GM18511 (cell line): ENCODE data around the gene FIS1.
A peak's percentile ranks its signal among the peaks of the same experiment; 100 is the strongest.
"Not testable (repeated sequence)": the region's sequence is repeated elsewhere in the genome, so short reads cannot be mapped to it uniquely, and the experiment has no call there.

Source experiments
- ATAC-seq: cut with Tn5 transposase; IDR thresholded peaks from one replicate; pipeline ENCODE4 v1.9.1; 2021; ENCODE audit warnings: mild to moderate bottlenecking, moderate library complexity; ENCODE audit not compliant: unreplicated experiment

Gene FIS1

DNA sequence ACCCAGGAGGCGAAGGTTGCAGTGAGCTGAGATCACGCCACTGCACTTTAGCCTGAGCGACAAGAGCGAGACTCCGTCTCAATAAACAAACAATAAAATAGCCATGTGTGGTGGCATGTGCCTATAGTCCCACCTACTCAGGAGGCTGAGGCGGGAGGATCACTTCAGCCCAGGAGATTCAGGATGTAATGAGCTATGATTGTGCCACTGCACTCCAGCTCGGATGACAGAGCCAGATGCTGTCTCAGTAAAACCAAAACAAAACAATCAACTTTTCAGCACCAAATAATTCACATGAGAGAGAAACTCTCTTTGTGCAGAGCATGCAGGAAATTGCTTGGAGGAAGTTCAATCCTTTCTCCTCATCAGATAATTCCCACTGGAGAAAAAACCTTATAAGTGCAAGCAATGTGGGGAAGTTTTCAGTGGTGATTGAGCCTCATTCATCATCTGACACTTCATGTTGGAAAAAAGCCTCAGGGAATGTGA, 13.4 kb upstream of the FIS1 start:
- ATAC-seq: no peak

GRCh38 chr7:101255796-101256195, 10.9 kb upstream of the FIS1 start:
- no peak for ATAC-seq

DNA sequence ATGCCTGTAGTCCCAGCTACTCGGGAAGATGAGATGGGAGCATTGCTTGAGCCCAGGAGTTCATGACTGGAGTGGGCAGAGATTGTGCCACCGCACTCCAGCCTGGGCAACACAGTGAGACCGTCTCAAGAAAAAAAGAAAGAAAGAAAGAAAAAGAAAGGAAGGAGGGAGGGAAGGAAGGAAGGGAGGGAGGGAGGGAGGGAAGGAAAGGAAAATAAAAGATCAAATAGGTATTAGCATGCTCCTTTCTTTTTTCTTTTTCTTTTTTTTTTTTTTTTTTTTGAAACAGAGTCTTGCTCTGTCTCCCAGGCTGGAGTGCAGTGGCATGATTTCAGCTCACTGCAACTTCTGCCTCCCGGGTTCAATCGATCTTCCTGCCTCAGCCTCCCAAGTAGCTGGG, 8.3 kb upstream of the FIS1 start:
- not testable (repeated sequence) for ATAC-seq

- ATAC-seq: peak; percentile 98
These were observed 7.2 kb upstream of the FIS1 start for GRCh38 chr7:101251871-101252659.

DNA sequence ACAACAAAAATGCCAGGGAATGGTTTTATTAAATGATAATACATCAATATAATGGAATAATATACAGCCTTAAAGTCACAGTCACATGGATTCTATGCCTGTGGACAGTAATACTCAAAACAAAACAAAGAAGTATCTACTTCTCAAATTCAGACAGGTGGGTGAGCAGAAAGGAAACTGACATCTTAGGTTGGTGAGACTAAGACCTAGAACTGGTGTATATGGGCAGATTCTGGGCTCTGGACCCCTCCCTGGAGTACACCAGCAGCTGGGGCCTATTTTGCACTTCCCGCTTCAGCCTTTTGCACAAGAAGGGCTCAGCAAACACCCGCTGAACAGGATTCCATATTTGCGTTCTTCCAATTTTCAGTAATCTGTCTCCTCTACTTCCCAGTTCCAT, 5.4 kb upstream of the FIS1 start:
- no peak for ATAC-seq

GRCh38 chr7:101248276-101248675, 3.4 kb upstream of the FIS1 start:
- no peak for ATAC-seq

DNA sequence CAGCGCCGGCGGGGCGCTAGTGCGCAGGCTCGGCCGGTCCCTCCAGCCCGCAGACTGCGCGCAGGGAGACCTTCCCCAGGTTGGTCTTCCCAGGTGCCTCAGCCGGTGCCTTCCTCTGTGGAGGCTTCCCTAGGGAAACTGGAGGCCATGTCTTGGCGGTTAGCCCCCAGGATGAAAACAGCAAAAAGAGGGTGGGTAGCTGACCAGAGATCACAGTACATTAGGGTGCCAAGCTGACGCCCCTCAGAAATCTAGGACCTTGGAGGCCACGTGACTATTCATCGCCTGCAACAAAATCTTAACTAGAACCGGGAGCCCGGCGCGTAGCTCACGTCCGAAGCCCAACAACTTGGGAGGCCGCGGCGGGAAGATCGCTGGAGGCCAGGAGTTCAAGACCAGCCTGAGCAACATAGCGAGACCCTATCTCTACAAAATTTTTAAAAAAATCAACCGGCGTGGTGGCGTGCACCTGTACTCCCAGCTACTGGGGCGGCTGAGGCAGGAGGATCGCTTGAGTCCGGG, 327 bp upstream of the FIS1 start:
- ATAC-seq: no peak

DNA sequence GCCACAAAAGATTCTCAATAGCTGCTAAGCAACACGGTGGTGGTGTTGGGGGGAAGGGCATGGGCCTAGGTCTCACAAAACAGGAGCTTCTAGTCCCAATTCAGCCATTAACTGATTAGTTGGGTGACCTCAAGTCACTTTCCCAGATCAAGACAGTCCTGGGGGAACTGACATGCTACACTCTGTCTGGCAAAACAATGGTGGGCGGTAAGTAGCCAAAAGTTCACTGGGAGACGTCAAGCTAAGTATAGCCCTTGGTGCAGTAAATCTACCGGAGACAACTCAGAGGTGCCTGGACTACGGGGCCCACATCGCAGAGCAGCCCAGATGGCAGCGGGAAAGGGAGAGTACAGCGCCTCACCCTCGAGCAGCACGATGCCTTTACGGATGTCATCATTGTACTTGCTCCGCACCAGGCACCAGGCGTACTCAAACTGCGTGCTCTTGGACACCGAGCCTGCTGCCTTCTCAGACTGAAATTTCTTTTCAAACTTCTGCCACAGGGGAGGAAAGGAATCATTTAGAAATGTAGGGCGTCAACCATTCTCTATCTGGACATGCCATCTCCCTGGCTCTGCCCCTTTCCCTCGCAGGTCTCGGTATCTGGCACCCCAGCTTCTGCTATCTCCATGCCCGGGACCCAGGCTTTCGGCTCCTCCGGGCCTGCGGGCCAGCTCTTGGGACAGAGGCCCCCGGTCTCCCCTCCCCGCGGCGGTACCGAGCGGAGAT, 1.1 kb downstream of the FIS1 start:
- no peak for ATAC-seq

GRCh38 chr7:101241443-101242349, 3.2 kb downstream of the FIS1 start:
- no peak for ATAC-seq

- ATAC-seq: no peak
These were observed 3.9 kb downstream of the FIS1 start for GRCh38 chr7:101241015-101241363.

DNA sequence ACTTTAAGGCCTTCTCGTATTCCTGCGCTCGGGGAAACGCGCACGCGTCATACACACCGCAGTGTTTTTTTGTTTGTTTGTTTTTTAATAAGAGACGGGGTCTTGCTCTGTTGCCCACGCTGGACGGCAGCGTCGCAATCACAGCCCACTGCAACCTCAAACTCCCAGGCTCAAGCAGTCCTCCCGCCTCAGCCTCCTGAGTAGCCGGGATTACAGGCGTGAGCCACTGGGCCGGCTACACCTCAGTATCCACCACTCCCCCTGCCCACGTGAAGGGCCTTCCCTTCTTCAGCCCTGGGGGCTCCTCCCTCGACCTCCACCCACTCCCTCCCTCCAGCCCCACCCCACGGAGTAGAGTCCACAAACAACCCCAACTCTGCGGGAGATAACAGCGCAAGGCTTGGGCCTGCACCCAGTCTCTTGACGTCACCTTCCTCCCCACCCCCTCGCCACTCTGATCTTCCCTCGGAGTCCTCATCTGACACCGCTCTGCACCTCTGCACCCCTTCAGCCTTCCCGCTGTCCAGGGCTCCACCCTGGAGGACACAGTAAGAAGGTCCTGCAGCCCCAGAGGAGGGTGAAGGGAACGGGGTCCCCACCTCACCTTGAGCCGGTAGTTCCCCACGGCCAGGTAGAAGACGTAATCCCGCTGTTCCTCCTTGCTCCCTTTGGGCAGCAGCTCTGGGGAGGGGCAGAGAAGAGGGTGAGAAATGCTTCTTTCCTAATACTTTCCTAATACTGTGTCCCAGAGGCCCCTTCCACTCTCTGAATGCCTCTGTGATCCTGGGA, 4.5 kb downstream of the FIS1 start:
- ATAC-seq: no peak

GRCh38 chr7:101239951-101240220, 5.0 kb downstream of the FIS1 start:
- ATAC-seq: no peak

- ATAC-seq: no peak
These were observed 5.5 kb downstream of the FIS1 start for GRCh38 chr7:101239191-101239950.

DNA sequence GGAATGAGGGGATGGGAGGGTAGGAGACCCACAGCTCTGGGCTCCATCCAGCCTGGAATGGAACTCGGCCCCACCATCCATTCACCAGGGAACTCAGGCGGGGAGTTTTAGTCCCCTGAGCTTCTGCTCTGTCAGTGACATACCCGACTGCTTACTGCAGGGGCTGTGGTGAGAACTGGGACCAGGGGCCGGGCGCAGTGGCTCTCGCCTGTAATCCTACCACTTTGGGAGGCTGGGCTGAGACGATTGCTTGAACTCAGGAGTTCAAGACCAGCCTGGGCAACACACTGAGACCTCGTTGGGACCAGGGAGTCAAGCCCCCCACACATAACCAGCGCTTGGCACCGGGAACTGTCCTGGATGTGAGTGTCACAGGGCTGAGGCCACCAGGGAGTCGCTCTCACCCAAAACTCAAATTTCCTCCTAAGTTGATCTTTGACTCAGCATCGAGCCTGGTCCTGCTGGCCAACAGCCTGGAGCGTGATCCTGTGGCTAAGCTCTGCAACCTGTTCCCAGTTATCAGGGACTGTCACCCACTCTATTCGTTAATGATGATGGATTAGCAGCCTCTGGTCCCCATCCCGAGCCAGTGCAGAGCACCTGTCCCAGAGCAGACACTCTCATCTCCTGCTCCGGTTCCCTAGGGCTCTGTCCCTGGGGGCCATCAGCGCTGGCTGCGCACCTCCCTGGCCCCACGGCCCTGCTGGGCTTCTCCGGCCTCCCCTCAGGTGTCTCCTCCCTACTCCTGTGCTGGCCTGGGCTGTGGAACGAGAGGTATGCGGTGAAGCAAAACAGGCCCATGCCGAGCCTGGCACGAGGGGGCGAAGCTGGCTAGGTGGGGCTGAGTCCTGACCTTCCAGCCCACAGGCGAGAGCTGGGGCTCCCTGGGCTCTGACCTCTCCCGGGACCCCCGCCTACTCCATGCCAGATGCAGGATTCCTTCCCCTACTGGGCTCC, 6.4 kb downstream of the FIS1 start:
- no peak for ATAC-seq

DNA sequence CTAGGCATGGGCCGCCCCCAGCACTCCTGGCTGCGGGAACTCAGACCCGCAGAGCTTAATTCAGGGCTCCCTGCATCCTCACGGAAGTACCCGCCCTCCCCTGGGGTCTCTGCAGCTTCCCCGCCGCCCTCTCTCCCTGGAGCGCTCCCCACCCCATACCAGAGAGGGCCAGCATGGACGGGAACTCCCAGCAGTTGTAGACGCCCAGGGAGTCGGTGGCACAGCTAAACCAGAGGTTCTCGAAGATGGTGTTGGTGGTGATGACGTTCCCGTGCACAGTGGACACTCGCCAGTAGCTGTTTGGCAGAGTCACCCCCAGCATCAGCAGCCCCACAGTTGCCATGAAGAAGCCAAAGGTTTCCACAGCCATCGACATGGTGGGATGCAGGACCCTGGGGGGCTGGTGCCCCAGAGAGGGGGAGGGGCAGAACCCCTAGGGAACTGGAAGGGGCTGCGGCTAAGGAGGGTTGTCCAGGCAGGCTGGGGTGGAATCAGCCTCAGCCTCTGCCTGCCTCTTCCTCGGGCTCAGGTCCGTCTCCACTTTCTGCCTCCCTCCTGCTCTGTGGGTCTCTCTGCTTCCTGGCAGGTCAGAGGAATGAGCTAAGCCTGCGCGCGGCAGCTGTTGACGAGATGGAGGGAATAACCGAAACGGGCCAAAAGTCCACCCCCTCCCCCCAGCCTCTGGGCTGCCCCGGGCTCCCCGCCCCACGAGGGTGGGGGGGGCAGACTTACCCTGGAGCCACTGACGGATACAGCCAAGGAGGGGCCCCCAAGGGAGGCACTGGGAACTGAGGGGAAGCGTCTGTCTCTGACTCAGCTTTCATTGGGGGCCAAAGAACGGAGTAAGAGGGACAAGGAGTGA, 7.4 kb downstream of the FIS1 start, which contains the start of gene CLDN15:
TSS of gene CLDN15 (minus strand) at position 597 of the 862 bp plus-strand sequence. CDS start at position 376, 221 bp downstream.
- no peak for ATAC-seq

DNA sequence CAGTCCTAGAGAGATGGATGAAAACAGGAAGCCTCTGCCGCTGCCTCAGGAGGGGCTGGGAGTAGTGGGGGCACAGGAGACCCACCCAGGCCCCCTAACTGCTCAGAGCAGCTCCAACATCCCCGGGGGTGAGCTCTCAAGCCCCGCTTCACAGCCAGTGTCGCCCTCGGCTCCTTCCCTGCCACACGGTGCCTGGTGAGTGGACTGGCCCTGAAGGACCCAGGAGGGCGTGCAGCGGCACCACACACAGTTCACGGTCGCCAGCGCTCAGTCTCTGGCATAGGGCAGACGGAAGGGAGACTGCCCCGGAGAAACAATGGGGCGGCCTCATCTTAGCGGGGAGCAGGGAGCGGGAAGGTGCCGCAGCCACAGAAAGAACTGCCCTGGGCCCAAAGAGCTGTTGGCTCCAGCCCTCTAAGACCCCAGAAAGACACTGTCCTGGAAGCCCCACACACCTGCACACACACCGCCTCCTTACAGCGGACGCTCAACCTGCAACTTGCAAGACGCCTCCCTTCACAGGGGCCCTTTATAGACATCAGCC, 8.5 kb downstream of the FIS1 start:
- ATAC-seq: no peak

- ATAC-seq: no peak
These were observed 9.4 kb downstream of the FIS1 start for GRCh38 chr7:101235522-101235921.
